COR-L47 (cell line): ENCODE data around the gene ARFIP1.

Experiments used
- DNase-seq: peaks from one replicate; lab custom pipeline; 2025; lab: John Stamatoyannopoulos, UW

Gene ARFIP1

DNA sequence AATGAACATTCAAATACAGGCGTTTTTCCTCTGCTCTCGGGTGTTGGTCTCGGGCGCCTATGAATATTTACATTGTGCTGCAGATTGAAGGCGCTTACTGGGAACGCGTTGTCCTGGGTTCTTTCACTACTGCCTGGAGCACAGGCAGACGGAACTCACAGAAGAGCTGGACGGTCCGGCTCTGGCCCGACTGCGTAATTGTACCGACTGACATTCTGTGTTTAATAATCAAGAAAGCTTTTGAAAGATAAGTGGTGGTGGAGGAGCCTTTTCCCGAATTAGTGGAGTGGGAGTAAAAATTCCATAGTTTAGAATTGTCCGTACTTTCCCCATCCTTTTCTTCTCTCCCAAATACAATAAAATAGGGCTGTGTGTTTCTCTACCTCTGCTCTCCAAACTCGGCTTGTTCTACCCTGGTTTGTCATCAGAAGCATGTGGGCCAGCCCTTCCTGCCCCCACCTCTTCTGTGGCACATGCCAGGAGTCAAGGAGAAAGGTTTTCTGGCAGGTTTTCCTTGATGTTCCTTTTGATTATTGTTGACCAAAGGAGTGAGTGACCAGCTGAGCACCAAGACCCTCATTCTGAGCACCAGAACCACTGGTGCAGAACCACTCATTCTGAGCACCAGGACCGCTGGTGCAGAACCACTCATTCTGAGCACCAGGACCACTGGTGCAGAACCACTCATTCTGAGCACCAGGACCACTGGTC, 158.6 kb downstream of the ARFIP1 start:
- no peak for DNase-seq

DNA sequence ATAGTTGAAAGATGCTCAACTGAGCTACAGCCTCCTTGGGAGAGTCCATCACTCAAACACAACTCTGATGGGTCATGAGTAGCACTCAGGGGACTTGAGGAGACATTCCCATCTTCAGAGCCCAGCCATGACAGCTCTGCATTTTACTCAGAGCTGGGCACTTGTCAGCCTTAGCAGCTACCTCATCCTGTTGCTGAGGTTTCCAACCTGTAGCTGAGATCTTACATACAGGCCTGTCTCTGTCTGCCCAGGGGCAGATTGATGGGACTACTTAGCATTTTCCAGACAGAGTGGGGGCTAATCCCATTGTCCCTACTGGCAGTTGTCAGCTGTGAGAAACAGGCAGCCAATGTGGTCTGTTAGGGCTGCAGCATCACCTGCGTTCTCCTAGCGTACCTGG, 159.9 kb downstream of the ARFIP1 start:
- no peak for DNase-seq

DNA sequence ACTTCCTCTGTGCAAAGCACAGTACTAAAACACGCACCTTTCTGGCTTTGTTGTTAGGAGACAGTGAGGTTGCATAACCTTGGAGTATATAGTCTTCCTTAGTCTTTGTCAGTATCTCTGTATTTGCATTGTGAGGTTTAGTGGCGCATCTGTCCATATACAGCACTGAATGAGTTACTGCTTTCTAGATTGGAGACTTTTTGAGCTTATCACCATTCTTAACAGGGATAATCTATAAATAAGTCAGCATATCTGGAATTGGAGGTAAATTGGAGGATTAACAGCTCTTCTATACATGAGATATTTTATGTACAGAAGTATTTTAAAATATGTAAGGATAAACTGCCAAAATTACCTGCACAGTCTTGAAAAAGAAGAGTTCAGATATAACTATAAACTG, 160.7 kb downstream of the ARFIP1 start:
- DNase-seq = no peak

DNA sequence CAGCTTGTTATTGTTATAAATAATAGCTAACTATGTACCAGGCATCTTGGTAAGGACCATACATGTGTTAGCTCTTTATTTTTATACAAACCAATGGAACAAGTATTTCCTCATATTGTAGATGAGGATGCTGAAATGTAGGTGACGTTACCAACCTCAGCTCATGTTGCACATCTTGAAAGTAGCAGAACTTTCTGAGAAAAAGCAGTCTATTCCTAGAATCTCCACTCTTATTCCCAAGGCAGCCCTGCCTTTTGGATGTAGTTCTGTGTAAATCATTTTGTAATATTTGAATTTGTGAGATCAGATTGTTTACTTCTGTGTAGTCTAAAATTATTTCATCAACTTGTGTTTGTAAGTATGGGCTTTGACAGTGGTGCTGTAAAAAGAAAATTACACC, 161.7 kb downstream of the ARFIP1 start:
- DNase-seq = no peak

DNA sequence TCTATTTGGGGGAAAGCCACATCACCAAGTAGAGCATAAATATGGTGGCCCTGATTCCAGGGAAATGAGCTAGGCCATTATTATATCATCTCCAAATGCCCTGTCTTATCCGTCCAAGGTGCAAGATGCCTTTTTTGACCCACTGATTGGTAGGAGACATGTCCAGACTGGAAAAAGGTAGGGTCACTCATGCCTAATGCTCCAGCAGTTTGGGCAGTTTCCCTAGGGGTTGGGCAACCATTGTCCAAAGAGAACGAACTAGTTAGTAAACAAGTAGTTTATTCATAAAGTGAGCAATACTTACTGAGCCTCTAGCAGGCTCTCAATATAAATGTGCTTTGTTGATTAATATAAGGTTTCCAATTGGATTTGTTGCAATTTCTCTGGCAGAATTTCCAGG, 162.6 kb downstream of the ARFIP1 start:
- DNase-seq = no peak

DNA sequence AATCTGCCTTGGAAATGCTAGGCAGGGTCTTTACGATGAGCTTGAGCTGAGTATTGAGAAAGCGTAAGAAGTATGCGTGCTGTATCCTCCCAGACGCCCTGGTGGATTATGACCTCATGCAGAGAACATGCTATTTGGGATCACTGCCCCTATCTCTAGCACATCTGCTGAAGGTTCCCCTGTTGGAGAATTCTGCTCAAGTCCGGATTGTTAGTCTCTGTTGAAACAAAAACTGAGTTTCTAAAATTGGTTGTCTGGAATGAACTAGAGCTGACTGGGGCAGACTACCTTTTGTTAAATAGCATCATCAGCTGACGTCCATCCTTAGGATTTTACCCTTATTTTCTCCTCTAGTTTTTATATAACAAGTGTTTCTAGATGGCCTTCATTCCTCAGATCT, 163.9 kb downstream of the ARFIP1 start:
- DNase-seq = no peak

DNA sequence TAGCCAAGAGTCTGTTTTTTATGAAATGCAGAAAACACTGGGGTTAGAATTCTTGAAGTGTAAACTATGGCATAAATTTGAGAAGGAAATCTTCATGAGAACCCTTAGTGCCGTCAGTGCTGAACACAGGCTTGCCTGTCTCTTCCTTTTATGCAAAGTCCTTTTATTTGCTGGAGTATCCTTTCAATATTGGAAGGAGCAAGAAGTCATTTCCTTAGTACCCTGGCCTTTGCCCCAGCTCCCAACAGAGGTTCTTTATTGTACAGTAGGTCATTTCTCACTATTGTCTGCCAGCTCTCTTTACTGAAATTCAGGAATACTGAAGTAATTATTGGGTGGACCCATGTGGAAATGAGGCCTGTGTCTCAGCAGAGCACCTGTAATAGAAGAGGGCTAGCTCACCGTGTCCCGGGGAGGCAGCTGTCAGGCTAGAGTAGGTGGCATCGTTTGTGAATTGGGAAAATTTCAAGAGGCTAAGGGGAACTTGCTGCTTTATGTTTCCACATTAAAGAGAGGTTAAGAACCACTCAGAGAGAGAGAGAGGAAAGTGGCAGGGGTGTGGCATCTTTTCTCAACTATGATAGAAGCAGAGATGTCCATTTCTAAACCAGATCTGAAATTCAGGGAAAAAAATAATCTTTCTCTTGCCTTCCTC, 165.0 kb downstream of the ARFIP1 start:
- DNase-seq = no peak

DNA sequence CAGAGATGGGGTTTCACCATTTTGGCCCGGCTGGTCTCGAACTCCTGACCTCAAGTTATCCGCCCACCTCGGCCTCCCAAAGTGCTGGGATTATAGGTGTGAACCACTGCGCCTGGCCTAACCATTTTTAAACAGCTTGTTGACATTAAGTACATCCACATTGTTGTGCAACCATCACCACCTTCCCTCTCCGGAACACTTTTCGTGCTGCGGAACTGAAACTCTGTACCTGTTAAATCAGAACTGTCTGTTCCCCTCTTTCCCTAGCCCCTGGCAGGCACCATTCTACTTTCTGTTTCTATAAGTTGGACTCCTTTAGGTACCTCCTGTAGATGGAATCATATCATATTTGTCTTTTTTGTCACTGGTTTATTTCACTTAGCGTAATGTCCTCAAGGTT, 165.9 kb downstream of the ARFIP1 start:
- DNase-seq = no peak

DNA sequence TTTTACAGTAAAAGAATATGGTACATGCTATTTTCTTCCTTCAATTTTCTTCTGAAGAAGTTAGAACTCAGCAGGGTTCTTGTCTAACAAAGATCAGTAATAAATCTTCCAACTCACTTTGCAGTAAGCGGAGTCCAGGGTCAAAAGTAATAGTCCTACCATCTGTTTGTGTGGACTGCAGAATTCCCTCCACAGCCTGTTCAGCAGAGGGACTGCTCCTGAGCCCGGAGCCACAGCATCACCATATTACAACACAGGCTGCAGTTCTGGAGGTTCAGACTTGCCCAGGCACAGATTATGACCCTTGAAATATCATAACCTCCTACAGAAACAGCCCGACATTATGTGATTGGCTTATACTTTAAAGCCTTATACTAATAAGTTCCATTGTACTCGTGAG, 166.7 kb downstream of the ARFIP1 start:
- no peak for DNase-seq

DNA sequence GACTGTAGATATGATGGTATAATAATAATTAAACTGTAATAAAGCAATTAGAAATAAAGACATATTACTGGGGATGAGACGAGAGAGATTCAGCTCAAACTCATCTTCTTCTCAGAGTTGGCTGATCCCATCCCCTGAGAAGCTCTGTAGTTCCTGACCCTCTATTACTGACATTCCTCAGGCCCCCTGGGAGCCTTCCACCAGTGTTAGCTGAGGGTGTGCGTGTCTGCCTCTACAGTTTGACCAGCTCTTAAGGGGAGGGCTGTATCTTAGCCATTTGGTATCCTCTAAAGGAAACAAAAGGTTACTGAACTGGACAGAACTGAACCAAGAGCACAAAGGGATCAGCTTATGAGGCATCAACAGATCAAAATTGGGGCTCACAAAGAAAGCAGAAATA, 167.6 kb downstream of the ARFIP1 start:
- DNase-seq = no peak

DNA sequence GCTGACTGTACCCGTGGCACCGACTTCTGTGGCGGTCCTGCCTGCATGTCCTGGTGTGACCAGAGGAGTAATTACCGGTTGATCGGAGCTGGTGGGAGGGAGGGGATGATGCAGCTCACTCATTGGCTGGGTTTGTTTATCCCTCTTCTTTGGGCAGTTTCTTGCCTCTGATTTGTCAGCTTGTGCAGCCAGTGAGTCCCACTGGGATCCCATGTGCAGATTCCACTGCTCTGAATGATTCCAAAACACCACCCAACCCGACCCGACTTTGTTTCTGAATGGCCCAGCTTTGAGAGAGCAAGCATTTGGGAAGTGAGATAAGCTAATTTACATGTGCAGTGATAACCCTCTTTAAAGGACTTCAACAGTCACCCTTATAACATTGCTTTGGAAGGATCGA, 170.2 kb downstream of the ARFIP1 start:
- DNase-seq = no peak

DNA sequence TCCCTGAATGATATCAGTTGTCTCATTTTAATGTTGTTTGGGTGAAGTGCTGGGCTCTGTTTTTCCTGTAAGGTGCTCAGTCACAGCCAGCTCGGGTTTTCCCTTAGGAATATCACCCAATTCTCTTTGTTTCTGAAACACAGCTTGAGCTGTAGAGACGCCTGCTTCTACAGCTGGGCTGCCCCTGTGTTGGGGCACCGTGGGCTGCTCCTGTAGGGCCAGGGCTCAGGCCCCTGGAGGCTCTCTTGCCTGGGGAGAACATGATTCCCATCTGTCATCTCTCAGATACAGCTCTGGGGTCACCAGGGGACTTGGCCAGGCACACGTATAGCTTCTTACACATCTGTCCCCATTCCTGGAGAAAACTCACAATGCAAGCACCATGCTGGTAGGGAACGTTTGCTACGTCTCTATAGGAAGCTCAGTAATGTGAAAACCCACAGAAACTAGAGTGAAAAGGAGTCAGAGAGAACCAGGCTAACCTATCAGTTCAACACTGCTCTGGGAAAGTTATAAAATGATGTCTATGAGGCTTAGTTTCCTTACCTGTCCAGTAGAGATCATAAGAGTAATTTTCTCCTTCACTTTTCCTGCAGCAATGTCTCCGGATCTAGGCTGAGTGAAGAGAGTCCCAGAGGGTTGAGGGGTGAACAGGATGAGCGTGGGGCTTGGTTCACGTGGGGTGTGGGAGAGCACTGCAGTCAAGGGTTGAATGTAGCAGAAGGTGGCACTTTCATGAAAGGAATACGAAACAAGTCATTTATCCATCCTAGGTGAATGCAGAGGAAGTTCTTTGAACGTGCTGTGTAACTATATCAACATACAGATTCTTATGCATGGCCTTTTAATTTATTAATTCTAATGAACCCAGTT, 170.9 kb downstream of the ARFIP1 start:
- DNase-seq = no peak

DNA sequence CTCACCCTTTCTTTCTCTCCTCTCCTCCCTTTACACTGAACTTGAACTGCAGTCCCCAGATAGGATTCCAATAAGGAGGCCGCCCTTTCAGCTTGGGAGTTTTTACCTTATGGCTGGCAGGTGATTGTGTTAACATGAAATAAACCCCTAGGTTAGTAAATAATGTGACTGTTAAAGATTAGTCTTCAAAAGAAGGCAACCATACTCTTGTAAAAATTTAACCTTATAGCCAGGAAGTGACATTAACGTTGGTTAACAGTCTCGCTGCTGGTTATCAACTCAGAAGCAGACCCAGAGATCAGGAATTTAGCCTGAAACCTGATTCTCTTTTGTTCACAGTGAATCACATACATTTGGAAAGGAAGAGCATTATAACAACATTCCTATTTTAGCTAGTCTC, 171.6 kb downstream of the ARFIP1 start:
- no peak for DNase-seq

DNA sequence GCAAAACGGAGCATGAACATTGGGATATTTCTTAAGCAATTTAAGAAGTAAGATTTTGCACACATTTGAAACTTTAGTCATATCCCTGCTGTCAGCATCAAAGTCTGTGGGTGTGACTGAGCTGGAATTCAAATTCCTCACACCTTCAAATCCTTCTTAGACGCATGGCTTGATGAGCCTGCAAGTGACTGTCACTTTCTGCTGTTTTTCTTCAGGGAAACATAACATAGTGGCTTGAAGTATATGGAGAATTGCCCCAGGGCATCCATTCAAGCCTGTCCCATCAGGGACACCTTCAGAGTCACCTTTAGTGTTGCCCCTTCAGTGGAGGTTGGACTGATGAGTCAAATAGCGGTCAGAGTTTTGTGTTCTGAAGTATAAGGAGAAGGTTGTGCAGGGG, 173.8 kb downstream of the ARFIP1 start:
- DNase-seq = no peak

DNA sequence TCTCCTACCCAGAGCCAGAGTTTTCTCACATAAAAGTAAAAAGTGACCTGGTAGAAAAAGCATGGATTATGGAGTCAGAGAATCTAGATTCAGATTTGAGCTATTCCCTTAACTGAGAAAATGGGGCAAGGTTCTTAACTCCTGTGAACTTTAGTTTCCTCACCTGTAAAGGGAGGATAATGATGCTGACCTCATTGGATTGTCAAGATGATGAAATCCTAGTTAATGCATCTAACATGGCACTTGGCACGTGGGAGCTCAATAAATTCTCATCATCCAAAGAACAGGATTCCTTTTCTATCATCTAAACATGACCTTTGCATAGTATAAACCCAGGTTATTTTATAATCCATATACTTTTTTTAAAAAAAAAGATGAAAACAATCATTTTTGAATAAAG, 175.0 kb downstream of the ARFIP1 start:
- DNase-seq = no peak

DNA sequence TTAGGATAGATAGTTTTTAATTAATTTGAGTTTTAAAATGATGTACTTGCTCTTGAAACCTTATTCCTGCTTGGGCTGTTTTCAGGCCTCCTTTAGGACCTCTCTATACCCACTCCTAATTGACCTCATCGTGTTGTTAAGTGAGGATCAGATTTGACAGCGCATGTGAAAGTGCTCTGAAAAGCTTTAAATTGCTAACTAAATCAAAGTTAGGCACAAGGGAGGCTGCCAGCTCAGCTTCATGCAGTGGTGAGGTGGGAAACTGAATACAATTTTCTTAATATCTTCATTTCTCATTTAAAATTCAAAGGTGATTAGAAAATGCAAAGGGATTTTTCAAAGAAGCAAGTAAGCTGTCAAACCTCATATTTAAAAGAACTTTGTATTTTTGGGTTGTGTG, 176.4 kb downstream of the ARFIP1 start:
- no peak for DNase-seq

DNA sequence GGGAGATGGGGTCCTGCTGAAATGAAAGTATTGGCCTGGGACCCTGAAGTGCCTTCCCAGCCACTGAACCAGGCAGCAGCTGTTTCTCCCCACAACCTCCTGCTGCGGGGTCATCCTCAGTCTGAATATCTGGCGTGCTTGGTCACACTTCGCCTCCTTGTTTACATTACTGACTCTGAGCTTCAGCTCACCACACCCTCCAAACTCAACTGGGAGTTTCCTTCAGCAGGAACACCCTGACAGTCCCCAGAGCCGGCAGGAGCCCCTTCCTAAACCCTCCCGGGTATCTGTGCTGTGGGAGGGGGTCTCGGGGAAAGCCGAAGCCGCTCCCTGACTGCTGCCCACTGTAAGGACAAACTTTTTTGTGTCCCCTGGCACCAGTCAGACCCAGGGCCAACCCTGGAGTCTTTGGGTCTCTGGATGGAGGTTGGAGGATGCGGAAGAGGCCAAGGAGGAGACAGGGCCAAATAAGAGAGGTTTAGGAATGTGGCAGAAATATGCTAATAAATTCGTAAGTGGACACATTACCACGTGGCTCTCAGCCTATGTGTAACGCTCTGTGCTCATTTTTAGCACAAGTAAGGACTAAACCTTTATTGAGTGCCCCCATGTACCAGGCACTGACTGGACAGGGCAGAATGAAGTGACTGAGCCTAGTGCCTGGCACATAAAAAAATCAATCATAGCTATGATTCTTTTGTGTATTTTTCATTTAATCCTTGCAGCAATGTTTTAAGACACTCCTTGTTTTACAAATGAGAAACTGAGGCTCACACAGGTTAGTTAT, 177.1 kb downstream of the ARFIP1 start:
- DNase-seq = no peak

DNA sequence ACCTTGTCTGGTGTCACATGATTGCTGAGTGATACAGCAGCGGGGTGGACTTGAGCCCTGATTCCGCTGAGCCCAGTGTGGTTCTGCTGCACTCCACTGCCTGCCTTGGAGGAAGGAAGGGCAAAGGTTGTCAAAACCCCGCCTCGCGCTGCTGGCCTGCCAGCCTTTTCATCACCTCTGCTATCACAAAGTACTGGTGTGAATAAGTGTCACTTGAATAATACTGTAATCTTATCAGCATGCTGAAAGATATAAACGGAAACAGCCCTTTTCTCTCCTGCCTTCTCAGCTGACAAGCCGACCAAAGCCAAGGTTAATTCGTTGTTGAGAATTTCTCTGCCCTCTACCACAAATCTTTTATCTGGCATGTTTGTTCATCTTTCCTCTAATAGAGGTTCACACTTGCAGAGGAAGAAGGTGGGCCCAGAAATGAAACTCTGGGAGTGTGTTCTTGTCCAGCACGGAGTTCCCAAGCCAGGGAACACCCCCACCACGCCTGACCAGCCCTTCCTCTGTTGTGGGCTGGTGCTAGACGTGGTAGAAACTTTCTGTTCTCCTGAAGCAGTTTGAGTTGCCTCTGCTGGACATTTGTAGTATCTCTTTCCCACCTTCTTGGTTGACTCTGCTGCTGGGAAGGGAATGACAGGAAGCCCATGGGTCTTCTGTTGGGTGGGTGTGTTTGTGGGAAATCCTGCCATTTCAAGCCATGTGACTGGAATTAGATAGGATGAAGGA, 177.8 kb downstream of the ARFIP1 start:
- DNase-seq = no peak

DNA sequence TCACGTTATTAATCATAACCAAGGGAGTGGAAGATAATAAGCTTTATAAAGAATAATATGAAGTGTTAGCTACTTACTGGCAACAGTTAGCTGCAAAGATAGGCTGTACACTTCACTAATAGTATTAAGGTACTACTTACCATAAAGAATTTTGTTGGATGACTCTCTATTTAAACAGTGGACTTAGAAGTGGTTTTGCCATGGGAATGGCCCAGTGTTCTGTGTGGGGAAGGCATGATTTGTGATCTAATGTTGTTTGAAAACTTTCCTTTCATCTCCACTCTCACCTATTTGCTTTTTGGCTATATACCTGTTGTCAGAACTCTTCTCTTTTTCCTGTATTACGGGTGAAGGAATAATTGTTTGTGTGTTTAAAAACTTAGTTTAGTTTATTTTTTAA, 179.3 kb downstream of the ARFIP1 start:
- no peak for DNase-seq

DNA sequence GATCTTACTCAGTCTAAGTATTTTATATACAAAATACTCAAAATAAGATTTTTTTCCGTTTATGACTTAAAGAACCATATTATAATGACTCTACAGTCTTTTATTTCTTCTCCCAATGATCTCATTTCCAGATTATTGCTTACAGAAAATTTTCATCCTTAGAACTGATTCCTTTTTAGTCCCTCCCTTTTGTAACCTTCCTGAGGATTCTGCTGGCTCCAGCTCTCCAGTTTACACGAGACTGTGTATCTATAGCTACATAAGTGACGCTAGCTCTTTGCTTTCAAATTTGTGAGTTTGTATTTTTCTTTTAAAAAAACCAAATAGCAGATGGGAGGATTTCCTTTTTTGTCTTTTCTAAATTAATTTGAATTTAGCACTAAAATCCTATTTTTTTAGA, 180.3 kb downstream of the ARFIP1 start:
- no peak for DNase-seq

DNA sequence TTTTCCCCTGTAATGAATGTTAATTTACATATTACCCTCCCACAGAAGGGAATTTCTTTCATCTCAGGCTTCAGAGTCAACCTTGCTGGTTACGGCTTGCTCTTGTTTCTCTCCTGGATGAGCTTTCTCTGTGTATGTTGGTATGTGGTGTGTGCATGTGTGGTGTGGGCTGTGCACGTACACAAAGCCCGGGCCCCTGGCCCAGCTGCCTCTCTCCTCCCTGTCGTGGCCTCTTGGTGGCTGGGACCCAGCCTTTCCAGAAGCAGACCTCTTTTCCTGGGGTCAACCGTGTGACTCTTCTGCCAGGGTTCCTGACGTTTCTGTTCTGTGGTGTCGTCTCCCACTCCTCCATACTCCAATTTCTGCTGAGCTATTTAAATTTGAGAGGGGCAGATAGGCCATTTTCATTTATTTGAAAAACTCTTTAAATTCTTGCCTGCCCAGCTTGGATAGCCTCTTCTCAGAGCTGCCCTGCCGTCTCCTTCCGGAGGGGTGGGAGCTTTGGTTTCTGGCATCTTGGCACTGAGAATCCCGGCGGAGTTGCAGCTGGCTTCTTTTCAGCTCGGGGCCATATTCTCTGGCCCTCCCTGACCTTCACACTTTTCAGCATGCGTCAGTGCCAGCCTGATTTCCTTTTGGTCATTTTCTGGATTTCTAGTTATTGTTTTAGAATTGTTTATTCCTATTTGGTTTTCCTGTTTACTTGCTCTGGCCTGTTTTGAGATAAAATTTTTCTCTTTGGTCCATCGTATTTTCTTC, 181.4 kb downstream of the ARFIP1 start:
- DNase-seq = no peak
